GM21786 (cell line): ENCODE measurements around the gene NHLH2.

ENCODE experiments used
- ATAC-seq: cut with Tn5 transposase; IDR thresholded peaks from one replicate; pipeline ENCODE4 v1.9.1; 2021; ENCODE audit not compliant: unreplicated experiment

The NHLH2 gene

DNA sequence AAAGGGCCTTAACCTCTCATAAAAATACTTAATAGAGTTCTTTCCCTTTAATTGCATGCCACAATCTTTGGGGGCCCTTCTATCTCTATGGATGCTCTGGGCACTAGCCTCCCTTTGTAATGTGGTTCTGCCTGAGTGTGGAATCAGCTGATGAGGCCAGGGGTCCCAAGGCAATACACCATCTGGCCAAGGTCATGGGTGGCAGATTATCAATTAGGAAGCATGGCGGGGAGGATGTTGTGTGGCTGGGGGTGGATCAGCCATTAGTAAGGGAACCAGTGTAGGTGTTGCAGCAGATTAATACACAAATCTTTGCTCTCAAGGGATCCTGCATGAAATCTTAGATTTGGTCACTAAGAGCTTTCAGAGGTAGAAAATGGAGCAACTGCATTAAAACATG lies 35.3 kb downstream of the NHLH2 start:
- ATAC-seq: no peak

DNA sequence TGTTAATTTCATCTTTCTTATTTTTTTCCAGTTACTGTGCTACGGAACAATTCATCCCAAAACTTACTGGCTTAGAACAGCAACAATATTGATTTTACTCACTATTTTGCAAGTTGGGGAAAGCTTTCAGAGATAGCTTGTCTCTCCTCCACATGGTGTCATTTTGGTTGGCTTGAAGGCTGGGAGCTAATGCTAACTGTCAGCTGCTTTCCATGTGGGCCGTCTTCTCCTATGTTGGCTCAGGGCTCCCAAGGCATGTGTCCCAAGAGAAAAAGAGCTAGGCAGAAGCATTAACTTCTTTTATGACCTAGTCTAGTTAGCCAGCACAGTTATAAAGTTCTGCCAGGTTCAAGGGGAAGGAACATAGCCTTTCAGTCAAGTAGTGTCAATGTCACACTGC lies 38.5 kb downstream of the NHLH2 start:
- ATAC-seq: no peak

DNA sequence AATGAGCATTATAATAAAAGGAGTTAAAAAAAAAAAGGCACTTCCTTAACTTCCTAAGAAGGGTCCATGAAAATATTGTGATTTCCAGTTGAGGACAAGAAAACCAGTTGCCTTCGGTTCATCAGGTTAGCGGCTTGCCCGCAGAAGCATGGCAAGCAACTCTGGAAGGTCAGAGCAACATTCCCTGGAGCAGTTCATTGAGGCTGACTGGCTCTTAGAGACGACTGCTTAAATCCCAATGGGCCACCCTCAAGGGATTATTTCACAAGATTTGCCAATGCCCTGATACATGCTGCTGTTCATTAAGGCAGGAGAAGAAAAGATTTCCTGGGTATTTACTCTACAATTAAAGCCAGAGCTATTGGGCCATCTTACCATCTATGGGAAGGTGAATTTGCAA lies 43.4 kb downstream of the NHLH2 start:
- ATAC-seq: no peak

DNA sequence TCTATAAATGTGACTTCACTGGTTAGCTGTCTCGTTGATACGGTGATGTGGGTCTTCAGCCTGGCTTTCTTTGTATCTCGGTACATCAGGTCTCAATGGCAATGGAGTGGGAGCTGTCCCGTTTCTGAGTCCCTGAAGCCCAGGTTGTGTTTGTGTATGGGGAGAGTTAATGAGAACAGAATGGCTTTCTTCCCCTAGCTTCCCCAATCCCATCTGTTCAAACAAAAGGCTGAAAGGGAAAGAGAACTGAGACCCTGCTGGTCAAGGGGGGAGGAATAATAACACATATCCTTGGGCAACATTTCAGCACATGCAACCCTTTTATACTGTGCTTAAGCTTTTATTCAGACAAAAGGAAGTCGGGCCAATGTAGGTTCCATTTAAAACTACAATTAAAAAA lies 44.0 kb downstream of the NHLH2 start:
- ATAC-seq: no peak

DNA sequence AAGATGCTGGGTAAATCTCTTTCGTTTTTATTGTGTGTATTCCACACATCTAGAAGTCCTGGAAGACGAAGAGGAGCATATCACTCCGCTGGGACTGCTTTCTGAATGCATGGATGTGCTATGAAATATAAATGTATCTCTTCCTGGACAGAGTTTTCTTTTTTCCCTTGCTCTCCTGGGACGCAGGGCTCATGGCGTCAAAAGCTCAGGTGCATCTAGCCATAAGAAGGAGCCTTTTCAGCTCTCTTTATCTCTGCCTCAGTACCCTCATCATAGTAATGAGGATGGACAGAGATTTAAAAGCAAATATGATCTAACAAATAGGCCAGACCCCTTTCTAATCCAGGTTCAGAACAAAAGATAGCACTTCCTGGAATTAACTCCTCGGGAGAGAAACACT lies 44.9 kb downstream of the NHLH2 start:
- no peak for ATAC-seq

DNA sequence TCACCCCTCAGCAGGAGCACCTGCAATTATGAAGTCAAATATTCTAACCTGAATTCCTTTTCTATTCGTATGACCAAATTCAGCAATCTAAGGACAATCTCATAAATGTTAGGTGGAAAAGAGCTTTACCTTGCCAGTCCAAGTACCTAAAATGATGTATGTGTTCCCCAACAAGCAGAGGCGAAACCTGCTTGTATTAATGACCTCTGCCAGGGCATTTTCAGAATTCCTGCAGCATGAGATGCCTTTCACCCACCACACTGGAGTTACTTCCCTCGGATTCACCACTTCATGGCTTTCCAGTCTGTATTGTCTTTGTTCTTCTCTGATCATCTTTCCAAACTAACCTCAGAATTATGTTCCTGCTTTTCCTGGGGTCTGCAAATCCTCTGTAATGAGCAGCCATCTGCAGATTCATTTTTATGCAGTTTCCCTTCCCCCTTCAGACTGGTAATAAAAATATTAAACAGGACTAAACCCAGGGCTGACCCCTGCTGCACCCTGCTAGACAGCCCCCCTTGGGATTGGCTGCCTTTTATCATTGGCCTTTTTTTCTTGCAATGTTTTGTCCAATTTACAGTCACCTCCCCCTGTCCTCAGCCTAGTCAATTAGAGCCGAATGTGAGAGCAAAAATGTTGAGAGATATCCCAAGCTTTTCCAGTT lies 45.8 kb downstream of the NHLH2 start:
- no peak for ATAC-seq

DNA sequence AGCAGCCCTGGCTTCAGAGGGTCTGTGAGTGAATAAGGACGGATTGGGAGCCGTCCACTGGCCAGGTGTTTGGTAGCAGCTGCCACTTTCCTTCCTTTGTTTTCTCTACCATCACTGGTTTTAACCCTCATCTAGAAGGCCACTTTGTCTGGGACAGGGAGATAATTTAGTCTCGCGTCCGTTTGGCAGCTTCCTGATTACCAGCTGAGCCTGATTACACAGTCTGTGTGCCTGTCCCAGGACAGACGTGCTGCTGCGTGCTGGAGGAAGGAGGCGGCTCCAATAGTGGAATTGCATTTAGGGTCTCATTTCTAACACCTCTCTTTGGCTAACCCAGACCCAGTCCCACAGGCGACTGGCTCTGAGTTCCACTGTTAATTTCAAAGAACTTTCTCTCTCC lies 47.8 kb downstream of the NHLH2 start:
- no peak for ATAC-seq

DNA sequence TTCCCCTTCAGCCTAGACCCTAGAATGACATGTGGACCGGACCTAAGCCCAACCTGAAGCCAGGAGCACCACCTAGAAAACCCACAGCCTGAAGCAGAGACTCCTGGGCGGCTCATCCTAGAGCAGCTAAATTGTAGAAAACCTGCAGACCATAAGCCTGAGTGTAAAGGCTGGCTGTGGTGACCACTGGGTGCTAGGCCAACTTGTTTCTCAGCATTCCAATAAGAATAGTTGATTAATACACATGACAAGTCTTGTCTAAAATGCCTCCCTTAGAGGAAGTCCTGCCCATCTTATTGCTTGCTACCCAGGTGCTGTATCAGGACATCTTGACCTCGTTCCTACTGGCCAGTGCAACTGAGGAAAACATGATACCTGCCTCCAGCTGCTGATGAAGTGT lies 49.1 kb downstream of the NHLH2 start:
- no peak for ATAC-seq

DNA sequence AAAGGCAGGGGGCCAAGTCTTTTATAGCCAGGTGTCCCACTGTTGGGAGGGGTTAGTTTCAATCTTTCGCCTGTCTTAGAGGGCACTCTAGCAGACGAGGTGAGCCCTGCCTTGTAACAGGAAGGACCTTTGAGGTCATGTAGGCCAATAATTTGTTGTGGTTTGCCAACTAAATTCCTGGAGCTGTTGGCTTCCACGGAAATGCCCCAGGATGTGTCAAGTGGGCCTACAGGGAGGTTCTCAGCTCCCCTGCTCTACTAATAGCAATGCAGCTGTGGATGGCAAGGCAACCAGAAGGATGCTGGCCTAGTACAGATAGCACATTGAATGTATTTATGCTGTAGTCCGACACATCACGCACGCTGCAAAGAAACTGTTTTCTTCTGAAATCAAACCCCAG lies 50.1 kb downstream of the NHLH2 start:
- ATAC-seq: no peak

DNA sequence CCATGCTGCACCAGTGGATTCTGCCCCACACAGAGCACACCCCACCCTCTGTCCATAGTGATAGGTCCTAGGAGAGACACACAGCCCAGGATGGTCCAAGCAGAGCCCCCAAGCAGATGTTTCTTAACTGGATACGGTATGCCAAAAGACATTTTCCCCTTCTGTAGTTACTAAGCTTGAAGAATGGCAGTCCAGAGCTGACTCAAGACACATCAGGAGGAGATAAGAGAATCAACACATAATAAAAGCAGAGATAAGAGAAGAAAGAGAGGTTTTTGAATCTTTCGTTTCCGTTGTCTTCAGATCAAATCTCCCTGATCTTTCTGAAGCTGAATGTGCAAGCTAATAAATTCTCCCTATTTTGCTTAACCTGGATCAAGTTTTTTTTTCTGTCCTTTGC lies 50.6 kb downstream of the NHLH2 start:
- ATAC-seq: no peak
